IMR-90 (cell line): ENCODE data around the gene ABCA2.

ENCODE experiments used
- BHLHE40 ChIP-seq: fragments of 150-350 bp; IDR thresholded peaks from 2 replicates; pipeline ENCODE4 v1.6.1; 2016; ENCODE audit warnings: mild to moderate bottlenecking, low read depth, low read length
- CEBPB ChIP-seq: IDR thresholded peaks from 2 replicates; pipeline ENCODE4 v1.6.1; 2012; ENCODE audit warnings: low read depth, low read length, improper control_type of control experiment
- CTCF ChIP-seq: conservative IDR thresholded peaks from 2 replicates; pipeline ENCODE4 v1.5.1; 2012; ENCODE audit warnings: mild to moderate bottlenecking, low read depth, low read length, improper control_type of control experiment
- ELK1 ChIP-seq: fragments of 150-350 bp; IDR thresholded peaks from 2 replicates; pipeline ENCODE4 v1.6.1; 2016; ENCODE audit warnings: low read depth, mild to moderate bottlenecking, low read length, moderate library complexity, borderline replicate concordance
- FOS ChIP-seq: fragments of 150-350 bp; IDR thresholded peaks from 2 replicates; pipeline ENCODE4 v1.6.1; 2016; ENCODE audit warnings: low read depth, low read length
- MAFK ChIP-seq: IDR thresholded peaks from 2 replicates; pipeline ENCODE4 v1.6.1; 2012; ENCODE audit warnings: low read depth, low read length, improper control_type of control experiment
- POLR2A ChIP-seq: IDR thresholded peaks from 2 replicates; pipeline ENCODE4 v1.6.1; 2012; ENCODE audit warnings: mild to moderate bottlenecking, low read depth, low read length
- RFX5 ChIP-seq: IDR thresholded peaks from 2 replicates; pipeline ENCODE4 v1.8.0; 2012; ENCODE audit warnings: low read depth, mild to moderate bottlenecking, low read length, moderate library complexity
- USF2 ChIP-seq: fragments of 150-350 bp; IDR thresholded peaks from 2 replicates; pipeline ENCODE4 v1.6.1; 2017; ENCODE audit warnings: mild to moderate bottlenecking, antibody characterized with exemption, low read length, low read depth

- TF ChIP-seq CTCF = no peak
- TF ChIP-seq POLR2A = no peak
- TF ChIP-seq ELK1 = no peak
- no peak for TF ChIP-seq MAFK
- TF ChIP-seq BHLHE40 = no peak
- no peak for TF ChIP-seq RFX5
- TF ChIP-seq FOS = no peak
- TF ChIP-seq USF2 = no peak
- TF ChIP-seq CEBPB = no peak
Observed at GRCh38 chr9:137068539-137069507, 40.8 kb upstream of the ABCA2 start.
